SH-SY5Y (cell line): Measurements from ENCODE around the gene ZDBF2.

Experiments
- GATA2 ChIP-seq: IDR thresholded peaks from 2 replicates; pipeline ENCODE4 v1.6.1; 2011; ENCODE audit warnings: mild to moderate bottlenecking, low read depth, low read length
- GATA3 ChIP-seq: IDR thresholded peaks from 2 replicates; pipeline ENCODE4 v1.6.1; 2011; ENCODE audit warnings: low read depth, mild to moderate bottlenecking, low read length, moderate library complexity

DNA sequence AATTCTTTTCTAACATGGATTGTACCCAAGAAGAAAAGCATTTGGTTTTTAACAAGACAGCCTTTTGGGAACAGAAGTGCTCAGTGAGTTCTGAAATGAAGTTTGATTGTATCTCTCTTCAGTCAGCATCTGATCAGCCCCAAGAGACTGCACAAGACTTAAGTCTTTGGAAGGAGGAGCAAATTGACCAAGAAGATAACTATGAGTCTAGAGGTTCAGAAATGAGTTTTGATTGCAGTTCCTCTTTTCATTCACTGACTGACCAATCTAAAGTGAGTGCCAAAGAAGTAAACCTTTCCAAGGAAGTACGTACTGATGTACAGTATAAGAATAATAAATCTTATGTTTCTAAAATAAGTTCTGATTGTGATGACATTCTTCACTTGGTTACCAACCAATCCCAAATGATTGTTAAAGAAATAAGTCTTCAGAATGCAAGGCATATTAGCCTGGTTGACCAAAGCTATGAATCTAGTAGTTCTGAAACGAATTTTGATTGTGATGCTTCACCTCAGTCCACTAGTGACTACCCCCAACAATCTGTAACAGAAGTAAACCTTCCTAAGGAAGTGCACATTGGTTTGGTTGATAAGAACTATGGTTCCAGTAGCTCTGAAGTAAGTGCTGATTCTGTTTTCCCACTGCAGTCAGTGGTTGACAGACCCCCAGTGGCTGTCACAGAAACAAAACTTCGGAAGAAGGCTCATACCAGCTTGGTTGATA lies 31.2 kb downstream of the ZDBF2 start:
- TF ChIP-seq GATA3: no peak
- TF ChIP-seq GATA2: no peak
